ENCODE data around the gene GNGT2.
"Not testable (repeated sequence)": the region's sequence is repeated elsewhere in the genome, so short reads cannot be mapped to it uniquely, and the experiment has no call there.

The GNGT2 gene

GRCh38 chr17:49198211-49198610, 12.2 kb downstream of the GNGT2 start:
- Histone ChIP-seq H3K9me3 (ENCODE audit: control insufficient read depth in 1 of 2, low read length in 2 of 2) (no peaks in the 10 kb centered on the region), H3K4me1 (ENCODE audit: control insufficient read depth in 1 of 2, insufficient read depth in 2 of 2, low read length in 2 of 2) (peaks cover 0 to 2% of the 10 kb centered on the region in 2 donors), H3K36me3 (ENCODE audit: control insufficient read depth in 1 of 2, insufficient read depth in 2 of 2, low read length in 2 of 2) (no peaks in the 10 kb centered on the region), H3K27me3 (ENCODE audit: low read depth, low read length) (no peaks in the 10 kb centered on the region), H3K27ac (ENCODE audit: low read length) (no peak overlapping the region), H3K4me3 (ENCODE audit: low read depth in 1 of 2, low read length in 2 of 2) (no peak overlapping the region)

- no peaks in the 10 kb centered on the region for H3K27me3 ChIP-seq (ENCODE audit: low read depth, low read length)
- no peak overlapping the region for H3K27ac ChIP-seq (ENCODE audit: low read length)
- H3K4me3 ChIP-seq (ENCODE audit: low read depth in 1 of 2, low read length in 2 of 2), result no peak overlapping the region
- H3K4me1 ChIP-seq (ENCODE audit: control insufficient read depth in 1 of 2, insufficient read depth in 2 of 2, low read length in 2 of 2), result peaks cover 0 to 4% of the 10 kb centered on the region in 2 donors
- H3K9me3 ChIP-seq (ENCODE audit: control insufficient read depth in 1 of 2, low read length in 2 of 2), result no peaks in the 10 kb centered on the region
- H3K36me3 ChIP-seq (ENCODE audit: control insufficient read depth in 1 of 2, insufficient read depth in 2 of 2, low read length in 2 of 2), result no peaks in the 10 kb centered on the region
Observed at GRCh38 chr17:49197346-49197998, 12.9 kb downstream of the GNGT2 start.

DNA sequence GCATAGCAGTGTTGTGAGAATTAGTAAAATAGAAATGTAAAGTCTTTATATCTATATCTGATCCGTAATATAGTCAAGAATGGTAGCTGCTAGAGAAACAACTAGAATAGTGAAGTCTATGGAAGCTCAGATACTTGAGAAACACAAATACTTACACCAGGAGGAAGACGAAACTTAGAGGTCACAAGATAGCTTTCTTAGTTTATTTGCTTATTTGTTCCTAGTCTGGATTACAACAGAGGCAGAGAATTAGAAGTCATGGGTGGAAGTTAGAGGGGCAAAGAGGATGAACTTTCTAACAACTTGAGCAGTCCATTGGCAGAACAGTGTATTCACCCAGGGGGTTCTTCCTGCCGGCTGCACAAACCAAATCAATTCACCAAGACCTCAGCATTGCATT, 13.9 kb downstream of the GNGT2 start:
- Histone ChIP-seq H3K4me1 (ENCODE audit: control insufficient read depth in 1 of 2, insufficient read depth in 2 of 2, low read length in 2 of 2) (peaks cover 0 to 4% of the 10 kb centered on the region in 2 donors), H3K9me3 (ENCODE audit: control insufficient read depth in 1 of 2, low read length in 2 of 2) (no peaks in the 10 kb centered on the region), H3K27ac (ENCODE audit: low read length) (no peak overlapping the region), H3K36me3 (ENCODE audit: control insufficient read depth in 1 of 2, insufficient read depth in 2 of 2, low read length in 2 of 2) (no peaks in the 10 kb centered on the region), H3K4me3 (ENCODE audit: low read depth in 1 of 2, low read length in 2 of 2) (no peak overlapping the region), H3K27me3 (ENCODE audit: low read depth, low read length) (no peaks in the 10 kb centered on the region)

DNA sequence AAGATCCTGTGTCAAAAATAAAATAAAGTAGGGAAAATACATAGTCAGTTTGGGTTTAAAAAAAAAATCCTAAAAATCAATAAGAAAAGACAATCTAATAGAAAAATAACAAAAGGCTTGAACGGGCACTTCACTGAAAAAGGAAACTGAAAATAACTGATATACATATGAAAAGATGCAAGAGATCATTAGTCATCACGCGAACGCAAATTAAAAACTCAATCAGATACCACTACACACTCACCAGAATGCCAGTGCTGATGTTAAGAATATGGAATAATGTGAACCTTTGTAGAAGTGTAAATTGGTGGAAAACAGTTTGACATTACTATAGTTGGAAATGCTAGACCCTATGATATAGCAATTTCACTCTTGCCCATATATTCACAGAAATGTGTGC, 14.6 kb downstream of the GNGT2 start:
- no peak overlapping the region for H3K27ac ChIP-seq (ENCODE audit: low read length)
- H3K4me1 ChIP-seq (ENCODE audit: control insufficient read depth in 1 of 2, insufficient read depth in 2 of 2, low read length in 2 of 2), result peaks cover 0 to 4% of the 10 kb centered on the region in 2 donors
- H3K36me3 ChIP-seq (ENCODE audit: control insufficient read depth in 1 of 2, insufficient read depth in 2 of 2, low read length in 2 of 2), result no peaks in the 10 kb centered on the region
- H3K27me3 ChIP-seq (ENCODE audit: low read depth, low read length), result no peaks in the 10 kb centered on the region
- no peaks in the 10 kb centered on the region for H3K9me3 ChIP-seq (ENCODE audit: control insufficient read depth in 1 of 2, low read length in 2 of 2)
- no peak overlapping the region for H3K4me3 ChIP-seq (ENCODE audit: low read depth in 1 of 2, low read length in 2 of 2)

- Histone ChIP-seq H3K36me3 (ENCODE audit: control insufficient read depth in 1 of 2, insufficient read depth in 2 of 2, low read length in 2 of 2) (no peaks in the 10 kb centered on the region), H3K4me1 (ENCODE audit: control insufficient read depth in 1 of 2, insufficient read depth in 2 of 2, low read length in 2 of 2) (peaks cover 0 to 4% of the 10 kb centered on the region in 2 donors), H3K27ac (ENCODE audit: low read length) (no peak overlapping the region), H3K27me3 (ENCODE audit: low read depth, low read length) (no peaks in the 10 kb centered on the region), H3K9me3 (ENCODE audit: control insufficient read depth in 1 of 2, low read length in 2 of 2) (no peaks in the 10 kb centered on the region), H3K4me3 (ENCODE audit: low read depth in 1 of 2, low read length in 2 of 2) (no peak overlapping the region)
Observed at GRCh38 chr17:49194297-49194607, 16.1 kb downstream of the GNGT2 start.

DNA sequence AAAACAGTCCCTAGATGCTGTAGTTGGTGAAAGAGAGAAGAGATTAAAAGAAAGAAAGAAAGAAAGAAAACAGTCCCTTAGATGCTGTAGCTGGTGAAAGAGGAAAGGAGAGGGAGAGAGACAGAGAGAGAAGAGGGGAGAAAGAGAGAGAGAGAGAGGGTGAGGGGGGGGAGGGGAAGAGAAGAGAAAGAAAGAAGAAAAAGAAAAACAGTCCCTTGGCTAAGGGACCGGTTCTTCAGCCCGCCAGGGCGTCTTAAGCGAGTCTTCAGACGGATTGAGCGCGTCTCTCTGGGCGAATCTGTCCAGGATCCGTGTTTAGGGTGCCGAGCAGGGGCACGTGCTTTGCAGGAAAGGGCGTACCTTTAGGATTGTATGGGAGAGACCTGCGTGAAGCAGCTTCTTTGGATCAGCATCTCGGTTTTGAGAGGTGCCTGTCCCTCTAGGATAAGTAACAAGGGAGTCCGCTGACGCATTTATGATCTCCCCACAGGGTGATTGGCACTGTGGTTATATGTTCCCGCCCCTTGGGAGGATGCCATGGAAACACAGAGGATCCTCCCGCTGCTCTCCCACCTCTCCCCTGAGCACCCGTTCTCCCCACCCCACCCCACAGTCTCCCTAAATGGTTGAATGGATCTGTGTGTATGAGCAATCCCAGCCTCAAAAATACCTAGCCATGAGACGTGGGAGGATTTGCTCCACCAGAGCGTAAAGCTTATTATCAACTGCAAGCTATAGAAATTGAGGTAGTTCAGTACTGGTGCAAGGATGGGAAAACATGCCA, 16.7 kb downstream of the GNGT2 start:
- Histone ChIP-seq H3K36me3 (ENCODE audit: control insufficient read depth in 1 of 2, insufficient read depth in 2 of 2, low read length in 2 of 2) (no peaks in the 10 kb centered on the region), H3K27ac (ENCODE audit: low read length) (peak overlapping the region; percentile 53), H3K9me3 (ENCODE audit: control insufficient read depth in 1 of 2, low read length in 2 of 2) (no peaks in the 10 kb centered on the region), H3K27me3 (ENCODE audit: low read depth, low read length) (no peaks in the 10 kb centered on the region), H3K4me3 (ENCODE audit: low read depth in 1 of 2, low read length in 2 of 2) (peak overlapping the region; percentile 82 to 94), H3K4me1 (ENCODE audit: control insufficient read depth in 1 of 2, insufficient read depth in 2 of 2, low read length in 2 of 2) (peaks cover 0 to 4% of the 10 kb centered on the region in 2 donors)

GRCh38 chr17:49191917-49192741, 18.2 kb downstream of the GNGT2 start:
- peak overlapping the region; percentile 99 for H3K27ac ChIP-seq (ENCODE audit: low read length)
- H3K4me3 ChIP-seq (ENCODE audit: low read depth in 1 of 2, low read length in 2 of 2), result peak overlapping the region; percentile 82 to 94
- no peaks in the 10 kb centered on the region for H3K27me3 ChIP-seq (ENCODE audit: low read depth, low read length)
- H3K9me3 ChIP-seq (ENCODE audit: control insufficient read depth in 1 of 2, low read length in 2 of 2), result no peaks in the 10 kb centered on the region
- H3K4me1 ChIP-seq (ENCODE audit: control insufficient read depth in 1 of 2, insufficient read depth in 2 of 2, low read length in 2 of 2), result peaks cover 0 to 4% of the 10 kb centered on the region in 2 donors
- H3K36me3 ChIP-seq (ENCODE audit: control insufficient read depth in 1 of 2, insufficient read depth in 2 of 2, low read length in 2 of 2), result no peaks in the 10 kb centered on the region

DNA sequence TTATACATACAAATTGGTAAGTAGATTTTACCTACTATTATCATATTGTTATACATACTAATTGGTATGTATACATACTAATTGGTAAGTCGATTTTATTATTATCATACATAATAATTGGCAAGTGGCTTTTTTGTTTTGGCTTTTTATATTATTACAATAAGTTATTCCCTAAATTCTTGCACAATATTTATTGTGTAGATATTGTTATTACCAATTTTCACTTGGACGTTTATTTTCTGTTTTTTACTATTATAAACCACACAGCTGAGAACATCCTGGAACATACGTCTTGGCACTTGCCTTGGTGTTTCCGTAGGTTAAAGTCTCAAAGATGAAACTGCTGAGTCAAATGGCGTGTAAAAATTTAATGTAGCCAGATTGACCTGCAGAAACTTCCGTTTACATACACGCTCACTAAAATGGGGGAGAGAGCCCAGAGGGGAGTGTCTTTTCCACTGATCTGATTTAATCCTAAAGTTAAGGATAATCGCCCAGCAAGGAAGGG, 18.9 kb downstream of the GNGT2 start:
- H3K4me1 ChIP-seq (ENCODE audit: control insufficient read depth in 1 of 2, insufficient read depth in 2 of 2, low read length in 2 of 2), result peaks cover 0 to 4% of the 10 kb centered on the region in 2 donors
- peak overlapping the region; percentile 82 to 94 for H3K4me3 ChIP-seq (ENCODE audit: low read depth in 1 of 2, low read length in 2 of 2)
- H3K27ac ChIP-seq (ENCODE audit: low read length), result peak overlapping the region; percentile 99
- no peaks in the 10 kb centered on the region for H3K27me3 ChIP-seq (ENCODE audit: low read depth, low read length)
- no peaks in the 10 kb centered on the region for H3K36me3 ChIP-seq (ENCODE audit: control insufficient read depth in 1 of 2, insufficient read depth in 2 of 2, low read length in 2 of 2)
- no peaks in the 10 kb centered on the region for H3K9me3 ChIP-seq (ENCODE audit: control insufficient read depth in 1 of 2, low read length in 2 of 2)

- H3K27ac ChIP-seq (ENCODE audit: low read length), result no peak overlapping the region
- peaks cover 0 to 4% of the 10 kb centered on the region in 2 donors for H3K4me1 ChIP-seq (ENCODE audit: control insufficient read depth in 1 of 2, insufficient read depth in 2 of 2, low read length in 2 of 2)
- no peaks in the 10 kb centered on the region for H3K27me3 ChIP-seq (ENCODE audit: low read depth, low read length)
- no peak overlapping the region for H3K4me3 ChIP-seq (ENCODE audit: low read depth in 1 of 2, low read length in 2 of 2)
- H3K9me3 ChIP-seq (ENCODE audit: control insufficient read depth in 1 of 2, low read length in 2 of 2), result no peaks in the 10 kb centered on the region
- H3K36me3 ChIP-seq (ENCODE audit: control insufficient read depth in 1 of 2, insufficient read depth in 2 of 2, low read length in 2 of 2), result no peaks in the 10 kb centered on the region
Observed at GRCh38 chr17:49190932-49191331, 19.4 kb downstream of the GNGT2 start.

DNA sequence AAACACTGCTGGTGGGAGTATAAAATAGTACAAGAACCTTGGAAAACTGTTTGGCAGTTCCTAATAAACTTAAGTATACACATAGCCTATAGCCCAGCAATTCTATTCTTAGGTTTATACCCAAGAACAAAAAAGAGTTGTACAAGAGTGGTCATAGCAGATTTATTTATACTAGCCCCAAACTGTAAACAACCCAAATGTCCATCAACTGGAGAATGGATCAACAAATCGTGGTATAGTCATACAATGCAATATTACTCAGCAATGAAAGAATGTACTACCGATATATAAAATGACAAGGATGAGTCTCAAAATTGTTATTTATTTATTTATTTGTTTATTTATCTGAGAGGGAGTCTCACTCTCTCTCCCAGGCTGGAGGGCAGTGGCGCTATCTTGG, 23.1 kb downstream of the GNGT2 start:
- H3K36me3 ChIP-seq (ENCODE audit: control insufficient read depth in 1 of 2, insufficient read depth in 2 of 2, low read length in 2 of 2), result no peaks in the 10 kb centered on the region
- H3K4me1 ChIP-seq (ENCODE audit: control insufficient read depth in 1 of 2, insufficient read depth in 2 of 2, low read length in 2 of 2), result no peaks in the 10 kb centered on the region
- H3K9me3 ChIP-seq (ENCODE audit: control insufficient read depth in 1 of 2, low read length in 2 of 2), result no peaks in the 10 kb centered on the region
- no peak overlapping the region for H3K27ac ChIP-seq (ENCODE audit: low read length)
- H3K4me3 ChIP-seq (ENCODE audit: low read depth in 1 of 2, low read length in 2 of 2), result no peak overlapping the region
- no peaks in the 10 kb centered on the region for H3K27me3 ChIP-seq (ENCODE audit: low read depth, low read length)

DNA sequence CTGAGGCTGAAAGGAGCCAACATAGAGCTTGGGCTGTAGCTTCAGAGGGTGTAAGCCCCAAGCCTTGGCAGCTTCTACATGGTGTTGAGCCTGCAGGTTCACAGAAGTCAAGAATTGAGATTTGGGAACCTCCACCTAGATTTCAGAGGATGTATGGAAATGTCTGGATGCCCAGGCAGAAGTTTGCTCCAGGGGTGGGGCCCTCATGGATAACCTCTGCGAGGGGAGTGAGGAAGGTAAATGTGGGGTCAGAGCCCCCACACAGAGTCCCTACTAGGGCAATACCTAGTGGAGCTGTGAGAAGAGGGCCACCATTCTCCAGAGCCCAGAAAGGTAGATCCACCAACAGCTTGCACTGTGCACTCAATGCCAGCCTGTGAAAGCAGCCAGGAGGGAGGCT, 25.0 kb downstream of the GNGT2 start:
- not testable (repeated sequence) for H3K9me3 ChIP-seq (ENCODE audit: control insufficient read depth in 1 of 2, low read length in 2 of 2); H3K27me3 ChIP-seq (ENCODE audit: low read depth, low read length); H3K36me3 ChIP-seq (ENCODE audit: control insufficient read depth in 1 of 2, insufficient read depth in 2 of 2, low read length in 2 of 2)

More for the DNA sequence above, 25.0 kb downstream of the GNGT2 start:
- H3K4me1 ChIP-seq (ENCODE audit: control insufficient read depth in 1 of 2, insufficient read depth in 2 of 2, low read length in 2 of 2); H3K27ac ChIP-seq (ENCODE audit: low read length); H3K4me3 ChIP-seq (ENCODE audit: low read depth in 1 of 2, low read length in 2 of 2): not testable (repeated sequence)

Measured in muscle layer of duodenum (tissue), 2 donors.